Panc1 (cell line): ENCODE measurements around the gene GRK3. TPM values are rescaled to one million over a fixed set of nuclear protein-coding genes. Genes with fewer than 3 reads are reported as not detected.

Source experiments
- ATAC-seq: fragments of 200-7000 bp; cut with Tn5 transposase; 2 replicates; pipeline ENCODE4 v1.9.1; 2020; ENCODE audit warnings: mild to moderate bottlenecking, moderate library complexity
- BruUV-seq: library from RNA; stranded (reverse); fragments of 400-500 nt; replicated peaks from 2 replicates; lab custom pipeline; 2021; lab: Mats Ljungman, UMichigan
- CTCF ChIA-PET: fragments of 300-600 bp; sonication (Branson Sonifier 250); formaldehyde crosslinking; loops from one replicate; lab custom pipeline; 2022; ENCODE audit warnings: antibody characterized with exemption; lab: Charles Lee
- POLR2A ChIA-PET: fragments of 300-600 bp; sonication (Branson Sonifier 250); formaldehyde crosslinking; loops from one replicate; lab custom pipeline; 2022; ENCODE audit warnings: antibody characterized with exemption; lab: Charles Lee
- DNase-seq: peaks from one replicate; pipeline ENCODE4 v3.0.0-alpha.2; 2010; ENCODE audit warnings: low read depth, low spot score
- H3K27ac ChIP-seq: 2 replicates; pipeline ENCODE4 v1.5.1; 2011; ENCODE audit warnings: mild to moderate bottlenecking, low read length, inconsistent platforms
- H3K27me3 ChIP-seq: fragments of 200-500 bp; sonication (Bioruptor generic); 2 replicates; pipeline ENCODE4 v1.6.0; 2014; ENCODE audit warnings: low read length, inconsistent platforms; ENCODE audit not compliant: control insufficient read depth, insufficient read depth
- H3K36me3 ChIP-seq: fragments of 200-500 bp; sonication (Bioruptor generic); 2 replicates; pipeline ENCODE4 v1.5.1; 2014; ENCODE audit warnings: inconsistent platforms, mild to moderate bottlenecking, low read length, moderate library complexity; ENCODE audit not compliant: control insufficient read depth, insufficient read depth
- H3K4me1 ChIP-seq: 2 replicates; pipeline ENCODE4 v1.5.1; 2011; ENCODE audit warnings: inconsistent platforms, mild to moderate bottlenecking, low read length, moderate library complexity; ENCODE audit not compliant: control insufficient read depth, insufficient read depth
- H3K4me3 ChIP-seq, 2 experiments: 2 replicates each; pipeline ENCODE4 v1.5.1; 2011 to 2012; ENCODE audit warnings: low read depth in 2 of 2, low read length in 2 of 2, mild to moderate bottlenecking in 2 of 2, inconsistent platforms in 1 of 2, moderate library complexity in 1 of 2
- H3K9me3 ChIP-seq: fragments of 200-500 bp; sonication (Bioruptor generic); 2 replicates; pipeline ENCODE4 v1.5.1; 2014; ENCODE audit warnings: low read depth, mild to moderate bottlenecking, inconsistent platforms, low read length, moderate library complexity; ENCODE audit not compliant: control insufficient read depth, insufficient read depth
- CTCF ChIP-seq: fragments of 450-650 bp; IDR thresholded peaks from 2 replicates; pipeline ENCODE4 v1.5.1; 2017; ENCODE audit warnings: mild to moderate bottlenecking
- POLR2AphosphoS5 ChIP-seq: IDR thresholded peaks from 2 replicates; pipeline ENCODE4 v1.6.1; 2012; ENCODE audit warnings: mild to moderate bottlenecking, low read depth, low read length, moderate library complexity
- REST ChIP-seq, 2 experiments: IDR thresholded peaks; 2 replicates each; pipeline ENCODE4 v1.6.1; 2011 to 2012; ENCODE audit warnings: low read depth in 2 of 2, control low read depth in 1 of 2, low read length in 1 of 2, mild to moderate bottlenecking in 1 of 2, moderate library complexity in 1 of 2; ENCODE audit not compliant: insufficient read depth in 1 of 2
- SIN3A ChIP-seq: IDR thresholded peaks from 2 replicates; pipeline ENCODE4 v1.6.1; 2012; ENCODE audit warnings: low read depth, mild to moderate bottlenecking, low read length, moderate library complexity, borderline replicate concordance; ENCODE audit not compliant: insufficient read depth
- TCF7L2 ChIP-seq: IDR thresholded peaks from 2 replicates; pipeline ENCODE4 v1.6.1; 2011; ENCODE audit warnings: mild to moderate bottlenecking, low read depth, low read length, inconsistent platforms
- in situ Hi-C: cut with HindIII; loops from 2 replicates; pipeline ENCODE4 v1.10.0; 2016; ENCODE audit warnings: low sequenced_read_pairs, low pct_unique_long_range_greater_than_20kb
- intact Hi-C: fragments of 100-400 bp; cut with micrococcal nuclease; formaldehyde crosslinking; loops from one replicate; pipeline ENCODE4 v1.10.0; 2022; ENCODE audit not compliant: unreplicated experiment
- total RNA-seq: library from RNA; stranded (reverse); gene quantifications from one replicate; pipeline ENCODE4 v1.2.1, GENCODE V29; 2021; ENCODE audit not compliant: unreplicated experiment

GRK3 gene
- total RNA-seq, 1 experiment from 2014 or later: 12.0 TPM

- BruUV-seq: no TSS peak
- POLR2A ChIA-PET: no interaction called here
- no peak for DNase-seq
Measured at GRCh38 chr22:25598609-25599008, 34.1 kb downstream of the GRK3 start.

GRCh38 chr22:25602445-25602844, 38.0 kb downstream of the GRK3 start:
- ATAC-seq: no peak
- Histone ChIP-seq H3K27me3 (no peaks in the 10 kb centered on the region), H3K9me3 (no peaks in the 10 kb centered on the region), H3K4me1 (no peaks in the 10 kb centered on the region), H3K4me3 (no peak overlapping the region), H3K27ac (no peak overlapping the region), H3K36me3 (no peaks in the 10 kb centered on the region)
- ChIA-PET CTCF (no interaction called here), POLR2A (no interaction called here)
- TF ChIP-seq CTCF (no peak), REST (IDR thresholded peaks at IDR 0.05; ENCODE audit: insufficient read depth in 1 of 2, low read depth in 2 of 2, low read length in 1 of 2) (no peak), POLR2AphosphoS5 (no peak), SIN3A (no peak), TCF7L2 (no peak)
- intact Hi-C loops: no loop called here
- in situ Hi-C loops: no loop called here
- BruUV-seq: no TSS peak
- DNase-seq: no peak

More at GRCh38 chr22:25598609-25599008, 34.1 kb downstream of the GRK3 start:
- no peaks in the 10 kb centered on the region for H3K27me3 ChIP-seq
- H3K36me3 ChIP-seq: no peaks in the 10 kb centered on the region
- TF ChIP-seq SIN3A (no peak), CTCF (no peak), TCF7L2 (no peak), POLR2AphosphoS5 (no peak), REST (IDR thresholded peaks at IDR 0.05; ENCODE audit: insufficient read depth in 1 of 2, low read depth in 2 of 2, low read length in 1 of 2) (no peak)
- H3K4me1 ChIP-seq: no peaks in the 10 kb centered on the region
- ATAC-seq: no peak
- intact Hi-C loops: no loop called here
- H3K27ac ChIP-seq: no peak overlapping the region
- no peak overlapping the region for H3K4me3 ChIP-seq
- CTCF ChIA-PET: no interaction called here
- H3K9me3 ChIP-seq: no peaks in the 10 kb centered on the region
- in situ Hi-C loops: no loop called here
